Omental fat pad (tissue), 4 donors: ENCODE data around the gene ZBTB2. TPM values are rescaled to one million over a fixed set of nuclear protein-coding genes. Genes with fewer than 3 reads are reported as not detected.
"Not testable (repeated sequence)": the region's sequence is repeated elsewhere in the genome, so short reads cannot be mapped to it uniquely, and the experiment has no call there.

Experiments
- ATAC-seq: fragments of 150-250 bp; one replicate; pipeline ENCODE4 v1.9.1; 2016; ENCODE audit warnings: mild to moderate bottlenecking, moderate library complexity; ENCODE audit not compliant: low FRiP score
- DNase-seq: peaks from one replicate; pipeline ENCODE4 v3.0.0-alpha.2; 2019; ENCODE audit warnings: low spot score
- CTCF ChIP-seq, 3 donors: fragments of 450-650 bp; IDR thresholded peaks; one replicate each; pipeline ENCODE4 v1.5.1; 2016 to 2017; ENCODE audit warnings: antibody characterized with exemption in 3 of 3, mild to moderate bottlenecking in 3 of 3, moderate library complexity in 2 of 3
- total RNA-seq, 4 donors: library from RNA; depleted of rRNA; stranded (reverse); fragments of >200 nt; gene quantifications; one replicate each; pipeline ENCODE4 v1.1.0, GENCODE V29; 2016

The ZBTB2 gene
- total RNA-seq, 4 donors from 2014 or later = 9.3 to 27.1 (median 16.6) TPM

DNA sequence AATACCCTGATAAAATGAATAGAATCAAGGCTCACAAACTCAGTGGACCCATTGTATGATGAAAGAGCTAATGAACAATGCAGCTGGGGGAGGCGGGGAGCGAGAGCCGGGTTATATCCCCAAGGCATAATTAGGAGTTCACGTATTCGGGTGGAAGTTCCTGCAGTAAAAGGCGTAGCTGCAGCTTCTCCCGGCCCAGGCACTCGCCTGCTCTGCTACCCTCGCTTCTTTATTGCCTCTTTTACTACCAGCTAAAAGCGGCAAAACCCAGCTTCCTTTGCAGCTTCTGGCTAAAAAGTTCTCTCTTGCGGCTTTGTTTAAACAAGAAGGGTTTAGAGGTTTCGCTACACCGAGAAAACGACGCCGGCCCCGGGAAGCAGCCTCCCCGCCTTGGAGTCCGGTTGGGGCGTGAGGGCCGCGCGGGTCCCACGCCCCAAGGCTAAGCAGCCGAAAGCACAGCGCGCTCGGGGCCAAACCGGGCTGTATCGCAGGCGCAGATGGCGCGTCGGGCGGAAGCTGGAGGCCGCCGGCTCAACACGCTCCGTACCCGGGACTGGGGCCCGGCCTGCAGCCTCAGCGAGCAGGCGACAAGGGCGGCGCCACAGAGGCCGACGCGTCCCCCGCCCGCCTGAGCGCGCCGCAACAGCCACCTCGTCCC, 1.6 kb downstream of the ZBTB2 start:
- DNase-seq (peak; percentile 35), ATAC-seq (no peak)
- TF ChIP-seq CTCF (IDR thresholded peaks at IDR 0.05) = no peak

GRCh38 chr6:151388997-151389617, 2.3 kb downstream of the ZBTB2 start:
- DNase-seq (no peak), ATAC-seq (no peak)
- TF ChIP-seq CTCF (IDR thresholded peaks at IDR 0.05) = no peak

DNA sequence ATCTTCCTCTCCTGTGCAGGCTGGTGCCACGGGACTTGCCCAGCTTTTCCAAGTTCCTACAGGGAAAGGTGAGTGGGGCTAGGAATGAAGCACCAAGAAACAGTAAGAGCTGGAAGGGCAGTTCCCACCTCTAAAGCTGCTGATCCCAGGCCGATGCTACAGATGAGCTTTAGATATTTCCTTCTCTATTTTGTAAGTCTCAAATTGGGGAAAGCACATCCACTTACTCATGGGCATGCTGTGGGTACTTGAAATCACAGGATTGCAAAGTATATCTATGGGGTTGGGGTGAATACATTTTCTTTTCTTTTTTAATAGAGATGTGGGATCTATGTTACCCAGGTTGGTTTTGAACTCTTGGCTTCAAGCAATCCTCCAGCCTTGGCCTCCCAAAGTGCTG, 3.1 kb downstream of the ZBTB2 start:
- ATAC-seq (no peak), DNase-seq (no peak)
- no peak for TF ChIP-seq CTCF (IDR thresholded peaks at IDR 0.05)

GRCh38 chr6:151387175-151387970, 4.0 kb downstream of the ZBTB2 start:
- DNase-seq = no peak
- TF ChIP-seq CTCF (IDR thresholded peaks at IDR 0.05) = no peak
- ATAC-seq = no peak

GRCh38 chr6:151385177-151385576, 6.2 kb downstream of the ZBTB2 start:
- no peak for ATAC-seq
- TF ChIP-seq CTCF (IDR thresholded peaks at IDR 0.05) = no peak
- DNase-seq = no peak

- ATAC-seq = no peak
- no peak for TF ChIP-seq CTCF (IDR thresholded peaks at IDR 0.05)
- DNase-seq = no peak
Observed at GRCh38 chr6:151384151-151384550, 7.2 kb downstream of the ZBTB2 start.

DNA sequence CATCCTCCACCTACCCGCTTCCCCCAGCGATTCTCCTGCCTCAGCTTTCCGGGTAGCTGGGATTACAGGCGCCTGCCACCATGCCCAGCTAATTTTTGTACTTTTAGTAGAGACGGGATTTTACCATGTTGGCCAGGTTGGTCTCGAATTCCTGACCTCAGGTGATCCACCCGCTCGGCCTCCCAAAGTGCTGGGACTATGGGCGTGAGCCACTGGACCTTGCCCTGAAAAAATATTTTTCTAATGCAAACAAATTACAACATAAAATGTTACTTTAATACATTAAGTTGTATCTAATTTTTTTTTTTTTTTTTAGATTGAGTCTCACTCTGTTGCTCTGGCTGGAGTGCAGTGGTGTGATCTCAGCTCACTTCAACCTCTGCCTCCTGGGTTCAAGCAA, 8.7 kb downstream of the ZBTB2 start:
- not testable (repeated sequence) for DNase-seq, ATAC-seq
